H1 (cell line): ENCODE results near the gene MYBPC3. TPM values are rescaled to one million over a fixed set of nuclear protein-coding genes. Genes with fewer than 3 reads are reported as not detected.

Experiments
- BCL11A ChIP-seq, 2 experiments: IDR thresholded peaks; one replicate each; pipeline ENCODE4 v1.6.1; 2011; ENCODE audit warnings: low read depth in 2 of 2, low read length in 2 of 2, mild to moderate bottlenecking in 2 of 2
- GABPA ChIP-seq: IDR thresholded peaks from 2 replicates; pipeline ENCODE4 v1.6.1; 2011; ENCODE audit warnings: mild to moderate bottlenecking, low read length, moderate library complexity, borderline replicate concordance; ENCODE audit not compliant: insufficient read depth
- JUND ChIP-seq: IDR thresholded peaks from 2 replicates; pipeline ENCODE4 v1.6.1; 2011; ENCODE audit warnings: mild to moderate bottlenecking, improper control_type of control experiment, low read length
- POLR2AphosphoS5 ChIP-seq: IDR thresholded peaks from 2 replicates; pipeline ENCODE4 v1.6.1; 2011; ENCODE audit warnings: low read depth, low read length
- SAP30 ChIP-seq: fragments of 300-600 bp; sonication (generic); IDR thresholded peaks from 2 replicates; pipeline ENCODE4 v1.7.1; 2012; ENCODE audit warnings: low read length, moderate library complexity, mild to moderate bottlenecking, inconsistent platforms; ENCODE audit not compliant: insufficient read depth, insufficient replicate concordance
- TAF1 ChIP-seq: IDR thresholded peaks from 2 replicates; pipeline ENCODE4 v1.6.1; 2011; ENCODE audit warnings: mild to moderate bottlenecking, low read depth, low read length
- polyA plus RNA-seq, 7 experiments: library from polyadenylated mRNA; depleted of rRNA in 3 of 7; stranded (reverse) in 5 of 7; unstranded in 2 of 7; fragments of >200 nt in 5 of 7; fragments of 200-250 nt in 2 of 7; gene quantifications; 1 replicate in 5 of 7; 2 replicates in 1 of 7; 4 replicates in 1 of 7; pipeline versions ENCODE4 v1.2.1 to v1.2.3, GENCODE V29; 2011 to 2013; ENCODE audit warnings: missing spikeins in 2 of 7, mixed read lengths in 2 of 7
- total RNA-seq: library from RNA; stranded (reverse); fragmentation: NEBNext Ultra II Directional; extraction: Animal tissue kit (Norgen Biotek cat#: 25700); gene quantifications from 2 replicates; pipeline ENCODE4 v1.2.1, GENCODE V29; 2021
- TF ChIP-seq, protein P1 (sequence below): IDR thresholded peaks from 2 replicates; pipeline ENCODE4 v1.6.1; 2012; ENCODE audit warnings: inconsistent platforms

MYBPC3 gene
- total and polyA plus RNA-seq, 2 of the 8 experiments (the other 6 are each of a cell fraction or from before 2014, with no cell fraction given): 0.05 TPM; not detected in 1

DNA sequence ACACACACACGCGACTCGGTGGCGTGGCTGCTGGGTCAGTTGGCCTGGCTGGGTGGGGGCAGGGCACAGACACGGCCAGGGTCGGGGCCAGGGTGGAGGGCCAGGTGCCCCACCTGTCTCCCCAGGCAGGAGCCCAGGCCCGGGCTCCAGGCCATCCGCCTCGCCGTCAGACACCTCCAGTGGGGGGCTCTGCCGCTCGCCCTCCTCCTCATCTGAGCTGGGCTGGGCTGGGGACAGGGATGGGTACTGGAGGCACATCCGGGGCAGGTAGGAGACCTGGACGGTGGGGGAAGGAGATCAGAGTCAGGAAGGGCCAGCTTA lies 6.2 kb upstream of the MYBPC3 start (continued):
- TF ChIP-seq, protein P1, sequence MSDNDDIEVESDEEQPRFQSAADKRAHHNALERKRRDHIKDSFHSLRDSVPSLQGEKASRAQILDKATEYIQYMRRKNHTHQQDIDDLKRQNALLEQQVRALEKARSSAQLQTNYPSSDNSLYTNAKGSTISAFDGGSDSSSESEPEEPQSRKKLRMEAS: no peak
- TF ChIP-seq BCL11A (IDR thresholded peaks at IDR 0.05; ENCODE audit: low read depth in 2 of 2, low read length in 2 of 2): no peak
- TF ChIP-seq GABPA: no peak
- TF ChIP-seq POLR2AphosphoS5: no peak
- no peak for TF ChIP-seq SAP30
- TF ChIP-seq TAF1: no peak
- no peak for TF ChIP-seq JUND
